ENCODE data around the gene ZRANB1.

Gene ZRANB1

GRCh38 chr10:125037145-125037877, 95.4 kb downstream of the ZRANB1 start:
- Histone ChIP-seq H3K4me1 (ENCODE audit: insufficient read depth, low read length) (peaks cover 51% of the 10 kb centered on the region), H3K4me3 (ENCODE audit: low read length) (no peak overlapping the region), H3K27ac (ENCODE audit: low read length) (no peak overlapping the region), H3K9ac (ENCODE audit: low read depth, low read length) (peak overlapping the region; percentile 48; the same call in 1 of the 2 replicates), H3K36me3 (ENCODE audit: insufficient read depth, low read depth, low read length) (peaks cover 68% of the 10 kb centered on the region), H3K9me3 (ENCODE audit: insufficient read depth, low read depth, low read length) (no peaks in the 10 kb centered on the region), H3K27me3 (ENCODE audit: insufficient read depth, low read length) (no peaks in the 10 kb centered on the region)
